NCI-H2171 treated with DMSO at 0.1 percent for 48 hours (cell line): ENCODE measurements around the gene TPRG1.

Experiments used
- DNase-seq: peaks from one replicate; lab custom pipeline; 2025; lab: John Stamatoyannopoulos, UW

The TPRG1 gene

DNA sequence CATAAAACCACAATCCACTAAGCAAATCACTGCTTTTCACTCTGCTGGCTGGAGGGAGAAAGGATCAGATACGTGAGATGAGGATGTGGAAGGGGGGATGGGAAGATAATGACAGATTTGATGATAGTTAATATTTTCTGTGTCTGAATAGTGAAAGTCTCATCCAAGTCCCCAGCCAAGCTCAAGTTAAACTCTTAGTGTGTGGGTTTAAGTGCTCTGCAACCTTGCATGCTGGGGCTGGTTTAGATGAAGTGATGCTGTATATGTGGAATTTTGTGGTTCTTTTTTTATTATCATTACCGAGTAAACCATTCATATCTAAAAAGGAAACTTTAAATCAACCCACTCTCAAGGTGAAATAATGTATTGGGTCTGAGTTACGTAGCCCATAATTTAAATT is 111.0 kb downstream of the TPRG1 start:
- DNase-seq = no peak

- no peak for DNase-seq
Measured at GRCh38 chr3:189286188-189286587, 114.4 kb downstream of the TPRG1 start.

GRCh38 chr3:189286916-189287315 is 115.1 kb downstream of the TPRG1 start:
- DNase-seq = no peak

DNA sequence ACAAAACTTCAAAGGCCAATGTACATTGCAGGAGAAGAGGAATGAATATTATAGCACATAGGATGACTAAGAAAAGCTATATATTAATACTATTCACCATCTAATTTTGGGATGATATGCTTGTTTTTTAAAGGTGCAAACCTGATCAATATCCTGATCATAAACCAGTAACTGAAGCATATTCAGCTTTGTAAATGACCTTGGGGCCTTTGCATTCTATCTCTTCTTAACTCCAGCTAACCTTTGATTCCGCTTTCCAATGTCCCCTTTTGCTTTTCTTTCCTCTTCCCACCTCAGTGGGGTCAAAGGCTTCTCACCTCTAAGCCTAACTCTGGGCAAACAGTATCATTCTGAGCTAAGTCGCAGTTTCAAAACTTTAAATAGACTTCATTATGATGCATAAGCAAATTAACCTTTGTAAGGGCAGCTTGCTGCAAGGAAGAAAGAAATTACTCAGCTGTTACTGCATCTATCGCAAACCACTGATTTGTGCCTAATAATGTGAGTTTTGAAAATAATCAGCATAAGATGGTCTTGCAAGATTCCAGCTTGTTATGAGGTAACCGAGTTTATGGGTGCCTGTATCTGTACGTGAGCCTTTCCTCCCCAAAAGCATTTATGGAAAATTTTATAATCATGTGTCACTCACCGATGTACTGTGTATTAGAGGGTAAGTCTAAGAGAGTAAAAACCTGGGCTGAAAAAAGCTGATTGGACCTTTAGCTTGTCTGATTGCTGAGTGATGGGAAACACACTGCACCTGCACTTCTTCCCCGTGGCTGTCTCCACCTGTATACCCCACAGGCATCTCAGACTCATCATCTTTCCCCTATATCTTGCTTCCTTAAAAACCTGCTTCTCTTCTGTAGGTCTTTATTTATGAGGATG is 116.8 kb downstream of the TPRG1 start:
- no peak for DNase-seq

DNA sequence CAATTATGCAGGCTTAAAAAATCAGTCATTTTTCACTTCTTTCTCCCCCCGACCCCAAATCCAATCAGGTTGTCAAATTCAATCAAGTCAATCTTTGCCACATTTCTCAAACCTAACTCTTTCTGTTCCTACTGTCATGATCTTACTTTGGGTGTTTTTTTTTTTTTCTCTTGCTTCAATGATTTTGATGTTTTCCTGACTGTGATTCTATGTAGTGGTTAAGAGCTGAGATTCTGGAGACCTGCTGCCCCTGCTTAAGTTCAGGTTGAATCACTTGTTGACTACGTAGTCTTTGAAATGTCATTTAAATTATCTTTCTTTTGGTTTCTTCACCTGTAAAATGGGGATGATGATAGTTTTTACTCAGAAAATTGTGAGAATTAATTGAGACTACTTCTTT is 117.5 kb downstream of the TPRG1 start:
- no peak for DNase-seq

DNA sequence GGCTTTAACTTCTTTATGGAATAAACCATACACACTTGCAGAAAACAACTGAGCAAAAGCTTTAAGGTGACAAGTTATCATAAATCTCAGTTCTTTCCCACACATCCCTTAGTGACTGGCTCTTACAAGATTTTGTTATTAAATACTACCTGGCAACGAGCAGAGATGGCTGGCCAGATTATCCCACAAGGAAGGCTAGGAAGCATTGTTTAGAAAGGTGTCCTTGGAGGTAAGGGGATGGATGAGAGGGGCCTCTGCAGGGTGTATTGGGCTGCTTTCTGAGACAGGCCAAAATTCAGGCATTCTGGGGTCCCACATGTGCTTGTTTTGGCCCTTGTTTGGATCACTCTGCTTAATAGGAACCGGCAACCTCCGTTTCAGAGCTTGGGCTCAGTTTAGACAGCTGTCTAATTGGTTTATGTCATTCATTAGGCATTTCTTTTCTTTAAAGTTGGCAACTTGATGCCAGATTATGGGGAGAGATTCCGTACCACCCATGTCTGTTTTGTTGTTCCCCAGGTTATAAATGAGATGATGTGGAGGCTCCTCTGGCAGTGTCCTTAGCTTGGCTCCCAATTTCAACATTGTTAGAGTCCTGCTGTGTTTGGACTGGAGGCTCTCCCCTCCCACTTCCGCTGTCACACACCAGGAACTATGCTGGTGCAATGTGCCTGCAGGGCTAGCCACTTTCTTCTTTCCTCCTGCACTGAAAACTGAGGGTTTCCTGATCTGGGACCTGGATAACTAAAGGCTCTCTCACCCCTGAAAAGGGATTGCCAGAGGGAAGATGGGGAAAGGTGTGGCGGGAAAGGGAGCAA is 121.1 kb downstream of the TPRG1 start:
- no peak for DNase-seq

- no peak for DNase-seq
Measured at GRCh38 chr3:189294649-189295048, 122.9 kb downstream of the TPRG1 start.

DNA sequence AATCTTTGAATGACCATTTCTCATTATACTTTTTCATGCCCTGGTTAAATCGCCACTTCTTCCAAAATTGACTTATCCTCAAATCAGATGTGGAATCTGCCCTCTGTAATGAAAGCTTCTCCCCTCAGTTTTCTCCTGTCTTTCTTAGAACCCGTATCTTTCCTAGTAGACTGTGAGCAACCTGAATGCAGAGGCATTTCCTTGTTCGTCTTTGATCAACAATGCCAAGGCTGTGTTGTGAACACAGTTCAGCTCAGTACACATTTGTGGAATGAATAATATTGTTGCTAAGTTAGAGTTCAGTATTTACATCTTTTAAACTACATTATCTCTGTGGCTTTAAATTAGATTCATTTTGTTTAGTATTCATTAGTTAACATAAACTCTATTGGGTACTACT is 123.3 kb downstream of the TPRG1 start:
- DNase-seq = no peak

DNA sequence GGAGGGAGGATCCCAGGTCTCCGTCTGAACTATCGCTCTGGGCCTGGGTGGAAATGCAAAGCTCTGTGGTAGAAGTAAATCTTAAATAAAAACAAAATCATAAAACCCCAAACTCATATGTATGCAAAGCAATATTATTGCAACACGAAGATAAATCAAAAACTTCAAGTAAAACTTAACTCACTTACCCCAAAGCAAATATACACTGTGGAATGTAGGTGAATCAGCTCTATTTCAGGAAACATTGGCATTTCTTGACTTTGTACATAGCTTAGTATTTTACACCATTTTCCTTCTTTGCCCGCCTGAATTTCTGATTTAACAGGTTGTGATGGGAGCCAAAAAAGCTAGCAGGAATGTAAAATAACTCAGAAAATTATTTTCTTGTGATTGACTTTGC is 126.2 kb downstream of the TPRG1 start:
- no peak for DNase-seq

DNA sequence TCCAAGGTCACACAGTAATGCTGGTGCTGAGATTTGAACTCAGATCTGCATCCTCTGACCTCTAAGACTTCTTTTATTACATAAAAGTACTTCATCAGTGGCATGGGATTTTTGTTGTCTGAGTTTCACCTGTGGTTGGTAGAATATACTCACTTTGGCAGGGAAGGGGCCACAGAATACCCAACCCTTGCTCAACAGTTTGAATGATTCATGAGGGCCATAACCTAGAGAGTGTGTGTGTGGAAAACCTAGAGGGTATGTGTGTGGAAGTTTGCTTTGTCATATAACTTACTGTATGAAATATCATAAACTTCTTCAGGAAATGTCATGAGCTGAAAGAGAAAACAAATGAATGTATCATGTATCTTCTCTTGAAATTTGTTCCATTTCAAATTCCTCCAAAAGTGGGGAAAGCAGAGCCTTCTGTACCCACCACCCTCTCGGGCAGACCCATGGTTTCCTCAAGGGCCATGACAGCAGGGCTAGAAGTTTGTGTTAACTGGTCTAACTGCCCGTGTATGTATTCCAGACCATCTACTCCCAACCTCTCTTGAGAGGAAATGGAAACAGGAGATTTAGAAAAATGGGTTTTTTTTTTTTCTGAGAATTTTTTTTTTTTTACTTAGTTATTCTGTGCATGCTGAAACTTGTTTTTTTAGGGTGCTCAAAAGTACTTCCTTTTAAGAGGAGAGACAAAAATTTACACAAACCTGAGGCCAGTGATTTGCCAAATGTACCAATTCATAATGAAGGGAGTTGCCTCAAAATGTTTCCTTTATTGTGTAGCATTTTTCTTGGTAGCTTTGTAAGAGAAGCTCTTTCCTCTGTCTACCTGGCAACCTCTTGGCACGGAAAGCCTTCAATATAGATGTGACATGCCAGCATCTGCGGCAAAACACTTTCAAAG is 127.0 kb downstream of the TPRG1 start:
- no peak for DNase-seq

- DNase-seq = no peak
Measured at GRCh38 chr3:189300345-189300744, 128.6 kb downstream of the TPRG1 start.

DNA sequence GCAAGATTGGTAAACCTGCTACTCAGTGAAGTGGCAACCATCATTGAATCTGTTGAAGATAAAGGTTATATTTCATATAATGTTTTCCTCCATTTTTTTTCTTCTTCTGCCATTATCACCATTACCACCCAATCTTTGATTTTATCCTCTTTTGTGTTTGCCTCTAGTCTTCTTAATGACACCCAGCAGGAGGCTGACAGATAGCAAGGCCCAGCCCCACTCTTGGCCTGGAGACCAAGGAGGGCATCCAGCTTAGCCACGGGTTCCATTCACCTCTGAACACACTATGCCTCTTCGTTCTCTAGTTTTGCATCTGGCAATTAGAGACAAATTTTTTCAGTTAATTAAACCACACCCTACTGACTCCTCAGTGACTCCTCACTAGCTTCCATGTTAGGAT is 129.7 kb downstream of the TPRG1 start:
- DNase-seq = no peak

GRCh38 chr3:189303584-189303983 is 131.8 kb downstream of the TPRG1 start:
- DNase-seq = no peak

DNA sequence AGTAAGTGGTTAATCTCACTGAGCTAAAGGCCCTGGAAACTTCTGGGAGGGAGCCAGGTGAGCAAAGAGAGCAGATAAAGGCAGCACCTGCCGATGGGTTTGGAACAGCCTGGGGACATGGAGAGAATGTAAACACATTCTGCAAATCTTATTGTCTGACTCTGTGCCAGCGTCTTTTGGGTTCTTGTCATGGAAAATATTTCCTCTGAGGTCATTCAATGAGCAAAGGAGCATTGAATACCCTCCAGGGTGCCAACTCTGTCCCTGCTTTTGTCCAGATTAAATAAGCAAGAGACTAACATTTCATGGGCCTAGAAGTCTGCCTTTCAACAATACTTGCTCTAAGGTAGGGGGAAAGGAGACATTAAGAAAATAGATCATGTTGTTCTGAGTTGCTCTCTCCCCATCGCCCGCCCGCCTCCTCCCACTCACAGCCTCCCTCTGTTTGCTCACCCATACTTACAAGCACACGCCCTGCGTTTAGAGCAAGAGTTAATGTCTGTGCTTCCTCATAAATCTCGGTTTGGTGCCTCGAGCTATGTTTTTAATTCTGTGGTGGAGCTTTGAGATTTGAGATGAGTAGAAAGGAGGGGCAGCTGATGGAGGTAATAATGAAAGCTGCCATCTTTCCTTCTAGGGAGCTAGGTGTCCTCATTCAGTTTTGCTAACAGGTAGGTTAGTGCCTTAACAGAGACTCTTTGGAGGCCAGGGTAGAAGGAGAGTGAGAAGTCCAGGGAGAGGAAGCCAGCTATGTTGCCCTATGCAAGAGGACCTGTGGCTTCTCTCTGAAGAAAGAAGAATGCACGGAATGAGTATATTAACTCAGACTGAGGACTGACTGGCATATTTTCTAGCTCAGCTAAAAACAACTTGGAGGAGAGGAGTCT is 132.9 kb downstream of the TPRG1 start:
- peak; percentile 87 for DNase-seq

GRCh38 chr3:189305412-189305811 is 133.6 kb downstream of the TPRG1 start:
- no peak for DNase-seq

GRCh38 chr3:189307963-189308362 is 136.2 kb downstream of the TPRG1 start:
- DNase-seq = no peak

DNA sequence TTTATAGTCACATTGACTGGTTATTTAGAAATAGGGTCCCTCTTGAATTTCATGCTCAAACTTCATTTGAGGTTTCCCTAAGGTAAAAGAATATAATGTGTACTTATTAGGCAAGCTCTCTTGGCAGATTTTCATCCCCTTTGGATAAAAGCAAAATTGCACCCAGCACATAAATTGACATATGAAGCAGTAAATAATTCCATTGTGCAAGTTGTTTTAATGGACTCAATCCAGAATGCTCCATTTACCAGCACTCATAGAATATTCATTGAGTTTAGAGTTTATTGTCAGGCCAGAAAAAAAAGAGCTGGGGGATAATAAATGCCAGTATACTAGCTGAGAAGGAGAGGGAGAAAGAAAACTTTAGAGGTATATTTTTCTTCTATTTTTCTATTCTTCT is 136.8 kb downstream of the TPRG1 start:
- no peak for DNase-seq

- DNase-seq = no peak
Measured at GRCh38 chr3:189309400-189309975, 137.7 kb downstream of the TPRG1 start.

DNA sequence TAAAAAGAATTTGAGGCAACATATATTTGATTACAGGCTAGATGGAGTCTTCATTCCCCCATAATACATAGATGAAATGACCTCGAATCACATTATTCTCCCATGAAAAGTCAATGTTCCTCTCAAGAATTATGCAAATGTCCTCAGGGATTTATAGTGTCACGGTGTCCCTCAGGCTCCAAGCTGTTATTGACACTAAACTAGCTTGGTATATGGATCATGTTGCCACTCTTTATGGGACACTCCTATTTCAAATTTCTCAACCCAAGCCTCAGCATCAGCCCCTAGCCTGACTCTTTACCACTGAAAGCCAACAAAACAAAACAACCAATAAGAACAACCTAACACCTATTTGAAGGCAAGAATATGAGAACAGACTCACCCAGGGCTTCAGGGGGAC is 139.8 kb downstream of the TPRG1 start:
- peak; percentile 71 for DNase-seq

DNA sequence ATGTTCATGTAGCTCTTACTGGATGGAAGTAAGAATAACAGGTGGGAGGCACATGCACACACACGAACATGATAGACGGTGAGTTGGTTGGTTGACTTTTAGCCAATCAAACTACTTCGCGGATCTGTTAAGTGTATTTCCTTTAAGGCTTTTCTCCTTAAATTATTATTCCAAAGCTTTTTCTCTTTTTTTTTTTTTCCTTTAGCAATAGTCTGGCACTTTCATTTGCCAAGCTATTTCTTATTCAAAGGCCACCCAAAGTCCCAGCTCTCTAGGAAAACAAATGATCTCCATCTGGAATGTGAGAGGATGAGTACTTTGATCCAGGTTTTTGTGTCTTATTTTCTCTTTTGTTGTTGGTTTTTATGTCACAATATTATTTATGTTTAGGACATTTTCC is 141.1 kb downstream of the TPRG1 start:
- DNase-seq = no peak
